GM23338 (cell line): ENCODE results near the gene TNIP2.

Experiments
- CREB1 ChIP-seq: fragments of 250-450 bp; sonication (Bioruptor Pico); IDR thresholded peaks from 2 replicates; pipeline ENCODE4 v1.5.0; 2020; ENCODE audit warnings: low read depth, mild to moderate bottlenecking, moderate library complexity
- CTCF ChIP-seq, 2 experiments: fragments of 200-600 bp in 1 of 2; sonication (generic) in 1 of 2; conservative IDR thresholded peaks; 2 replicates each; pipeline versions ENCODE4 v1.5.1 to v1.6.1; 2016 to 2017; ENCODE audit warnings: antibody characterized with exemption in 2 of 2, low read depth in 2 of 2, mild to moderate bottlenecking in 2 of 2, moderate library complexity in 1 of 2
- ETS1 ChIP-seq: IDR thresholded peaks from 2 replicates; pipeline ENCODE4 v1.6.1; 2016; ENCODE audit warnings: antibody characterized with exemption
- EZH2 ChIP-seq: fragments of 200-600 bp; sonication (generic); IDR thresholded peaks from one replicate; pipeline ENCODE4 v1.8.0; 2017; ENCODE audit warnings: antibody characterized with exemption, mild to moderate bottlenecking, low read depth; ENCODE audit not compliant: unreplicated experiment
- EZH2phosphoT487 ChIP-seq: fragments of 200-600 bp; sonication (generic); IDR thresholded peaks from one replicate; pipeline ENCODE4 v1.8.1; 2018; ENCODE audit warnings: antibody characterized with exemption; ENCODE audit not compliant: unreplicated experiment
- JUNB ChIP-seq: IDR thresholded peaks from one replicate; pipeline ENCODE4 v1.6.1; 2016; ENCODE audit warnings: antibody characterized with exemption; ENCODE audit not compliant: unreplicated experiment
- NANOG ChIP-seq: IDR thresholded peaks from 2 replicates; pipeline ENCODE4 v1.6.1; 2016; ENCODE audit warnings: antibody characterized with exemption, borderline replicate concordance
- POLR2AphosphoS5 ChIP-seq: IDR thresholded peaks from 2 replicates; pipeline ENCODE4 v1.6.1; 2016; ENCODE audit warnings: antibody characterized with exemption, low read depth
- REST ChIP-seq: IDR thresholded peaks from one replicate; pipeline ENCODE4 v1.6.1; 2018; ENCODE audit warnings: antibody characterized with exemption; ENCODE audit not compliant: unreplicated experiment
- STAT1 ChIP-seq: IDR thresholded peaks from one replicate; pipeline ENCODE4 v1.6.1; 2016; ENCODE audit warnings: antibody characterized with exemption; ENCODE audit not compliant: unreplicated experiment

GRCh38 chr4:2745516-2745915 lies 10.6 kb downstream of the TNIP2 start:
- TF ChIP-seq CTCF (conservative IDR thresholded peaks at IDR 0.05; ENCODE audit: low read depth in 2 of 2) (no peak), EZH2 (no peak), POLR2AphosphoS5 (no peak), EZH2phosphoT487 (no peak), REST (no peak), STAT1 (no peak), JUNB (no peak), CREB1 (CRISPR knock-in tag) (no peak), ETS1 (no peak), NANOG (no peak)
